Thyroid gland (tissue), 4 donors: Measurements from ENCODE around the gene ZNF672.

ENCODE experiments used
- POLR2A ChIP-seq, 2 donors: fragments of 450-650 bp; IDR thresholded peaks; one replicate each; pipeline ENCODE4 v1.6.1; 2017; ENCODE audit warnings: antibody characterized with exemption in 2 of 2, mild to moderate bottlenecking in 2 of 2, moderate library complexity in 1 of 2
- TF ChIP-seq, protein P1 (sequence below), 6 experiments: fragments of 200-600 bp in 3 of 6; fragments of 450-650 bp in 3 of 6; sonication (generic) in 3 of 6; IDR thresholded peaks; one replicate each; pipeline ENCODE4 v1.5.1; 2016 to 2019; ENCODE audit warnings: antibody characterized with exemption in 6 of 6, mild to moderate bottlenecking in 2 of 6, inconsistent platforms in 1 of 6, moderate library complexity in 1 of 6

DNA sequence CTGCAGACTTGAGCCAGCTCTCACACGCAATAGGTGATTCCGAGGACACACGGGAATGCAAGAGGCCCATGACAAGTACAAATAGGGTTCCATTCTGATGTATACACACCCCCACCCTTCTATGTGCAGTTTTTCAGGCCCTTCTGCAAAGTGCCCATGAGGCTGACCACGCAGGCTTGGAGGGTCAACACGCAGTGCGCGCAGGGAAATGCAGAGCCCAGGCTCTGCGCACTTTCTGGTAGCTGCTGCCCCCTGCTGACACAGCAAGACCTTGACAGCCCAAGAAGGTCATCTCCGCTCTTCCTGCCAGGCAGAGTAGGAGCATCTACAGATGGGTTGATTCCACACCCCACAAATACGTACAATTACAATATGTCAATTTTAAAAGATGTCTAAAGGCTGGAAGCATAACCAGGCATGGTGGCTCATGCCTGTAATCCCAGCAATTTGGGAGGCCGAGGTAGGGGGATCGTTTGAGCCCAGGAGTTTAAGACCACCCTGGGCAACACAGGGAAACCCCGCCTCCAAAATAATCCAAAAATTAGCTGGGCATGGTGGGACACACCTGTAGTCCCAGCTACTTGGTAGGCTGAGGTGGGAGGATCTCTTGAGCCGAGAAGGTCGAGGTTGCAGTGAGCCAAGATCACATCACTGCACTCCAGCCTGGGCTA is 30.8 kb upstream of the ZNF672 start:
- TF ChIP-seq, protein P1, sequence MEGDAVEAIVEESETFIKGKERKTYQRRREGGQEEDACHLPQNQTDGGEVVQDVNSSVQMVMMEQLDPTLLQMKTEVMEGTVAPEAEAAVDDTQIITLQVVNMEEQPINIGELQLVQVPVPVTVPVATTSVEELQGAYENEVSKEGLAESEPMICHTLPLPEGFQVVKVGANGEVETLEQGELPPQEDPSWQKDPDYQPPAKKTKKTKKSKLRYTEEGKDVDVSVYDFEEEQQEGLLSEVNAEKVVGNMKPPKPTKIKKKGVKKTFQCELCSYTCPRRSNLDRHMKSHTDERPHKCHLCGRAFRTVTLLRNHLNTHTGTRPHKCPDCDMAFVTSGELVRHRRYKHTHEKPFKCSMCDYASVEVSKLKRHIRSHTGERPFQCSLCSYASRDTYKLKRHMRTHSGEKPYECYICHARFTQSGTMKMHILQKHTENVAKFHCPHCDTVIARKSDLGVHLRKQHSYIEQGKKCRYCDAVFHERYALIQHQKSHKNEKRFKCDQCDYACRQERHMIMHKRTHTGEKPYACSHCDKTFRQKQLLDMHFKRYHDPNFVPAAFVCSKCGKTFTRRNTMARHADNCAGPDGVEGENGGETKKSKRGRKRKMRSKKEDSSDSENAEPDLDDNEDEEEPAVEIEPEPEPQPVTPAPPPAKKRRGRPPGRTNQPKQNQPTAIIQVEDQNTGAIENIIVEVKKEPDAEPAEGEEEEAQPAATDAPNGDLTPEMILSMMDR (IDR thresholded peaks at IDR 0.05), result peak; percentile 39 to 79 (median 56)
- no peak for TF ChIP-seq POLR2A (IDR thresholded peaks at IDR 0.05)
